A549 (cell line): Measurements from ENCODE around the gene APBB3. TPM values are rescaled to one million over a fixed set of nuclear protein-coding genes. Genes with fewer than 3 reads are reported as not detected.

Experiments used
- ATAC-seq, 2 experiments: fragments of 200-7000 bp in 1 of 2; fragments of >200 bp in 1 of 2; cut with Nextera tagmentation in 1 of 2; cut with Tn5 transposase in 1 of 2; 3 replicates each; pipeline versions ENCODE4 v1.8.0 to v1.9.1; 2018 to 2020; ENCODE audit warnings: mild to moderate bottlenecking in 1 of 2, moderate library complexity in 1 of 2
- CTCF ChIA-PET: fragments of 300-600 bp; sonication (Branson Sonifier 250); formaldehyde crosslinking; extraction: SDS; loops from one replicate; lab custom pipeline; 2021; ENCODE audit warnings: antibody characterized with exemption, inconsistent platforms; lab: Yijun Ruan, JAX
- POLR2A ChIA-PET: fragments of 350-600 bp; formaldehyde crosslinking; extraction: SDS; loops from one replicate; lab custom pipeline; 2021; ENCODE audit warnings: antibody characterized with exemption, inconsistent platforms; lab: Yijun Ruan, JAX
- DNase-seq, 2 experiments: peaks; one replicate each; pipeline versions ENCODE4 v3.0.0 to v3.0.0-alpha.2; 2011 to 2016; ENCODE audit warnings: low read depth in 1 of 2, low spot score in 1 of 2
- FAIRE-seq: peaks from 2 replicates; lab custom pipeline; 2011; peaks lifted over from hg19 to GRCh38; lab: Jason Lieb, UNC
- H3K27ac ChIP-seq, 2 experiments: fragments of >200 bp; sonication (Bioruptor Twin); formaldehyde crosslinking; 3 replicates each; pipeline ENCODE4 v1.5.1; 2016 to 2017
- H3K4me1 ChIP-seq: fragments of >200 bp; sonication (Bioruptor Twin); formaldehyde crosslinking; 3 replicates; pipeline ENCODE4 v1.6.1; 2016
- H3K4me2 ChIP-seq: fragments of >200 bp; sonication (Bioruptor Twin); formaldehyde crosslinking; 3 replicates; pipeline ENCODE4 v1.6.1; 2016
- H3K4me3 ChIP-seq: fragments of >200 bp; sonication (Bioruptor Twin); formaldehyde crosslinking; 3 replicates; pipeline ENCODE4 v1.5.1; 2016
- H3K9me3 ChIP-seq: fragments of >200 bp; sonication (Bioruptor Twin); formaldehyde crosslinking; 3 replicates; pipeline ENCODE4 v1.6.1; 2016
- CEBPB ChIP-seq, 2 experiments: fragments of >200 bp in 1 of 2; sonication (Bioruptor Twin) in 1 of 2; formaldehyde crosslinking in 1 of 2; IDR thresholded peaks; 2 replicates each; pipeline ENCODE4 v1.6.1; 2012 to 2016
- CHD2 ChIP-seq: fragments of 150-350 bp; IDR thresholded peaks from 2 replicates; pipeline ENCODE4 v1.6.1; 2014; ENCODE audit warnings: low read length; ENCODE audit not compliant: partially characterized antibody
- CHD4 ChIP-seq: fragments of 200-600 bp; sonication (generic); IDR thresholded peaks from 2 replicates; pipeline ENCODE4 v1.6.1; 2016; ENCODE audit warnings: antibody characterized with exemption, mild to moderate bottlenecking, borderline replicate concordance
- ESRRA ChIP-seq: fragments of 150-350 bp; IDR thresholded peaks from 2 replicates; pipeline ENCODE4 v1.6.1; 2014; ENCODE audit warnings: mild to moderate bottlenecking, low read length, borderline replicate concordance
- FOSL2 ChIP-seq, 2 experiments: fragments of 450-650 bp in 1 of 2; fragments of >200 bp in 1 of 2; sonication (Bioruptor Twin) in 1 of 2; formaldehyde crosslinking; IDR thresholded peaks; 2 replicates each; pipeline versions ENCODE4 v1.5.0 to v1.6.1; 2016 to 2020; ENCODE audit warnings: mild to moderate bottlenecking in 1 of 2, moderate library complexity in 1 of 2
- HDAC2 ChIP-seq: fragments of 200-600 bp; sonication (generic); IDR thresholded peaks from 2 replicates; pipeline ENCODE4 v1.6.1; 2016
- HEYL ChIP-seq: fragments of 250-450 bp; sonication (Bioruptor Pico); IDR thresholded peaks from 2 replicates; pipeline ENCODE4 v1.8.0; 2021; ENCODE audit warnings: mild to moderate bottlenecking, moderate library complexity
- JUN ChIP-seq, 2 experiments: fragments of >200 bp; sonication (Bioruptor Twin); formaldehyde crosslinking; IDR thresholded peaks; 2 replicates in 1 of 2; 3 replicates in 1 of 2; pipeline ENCODE4 v1.6.1; 2016 to 2017
- MAFK ChIP-seq: fragments of 450-650 bp; IDR thresholded peaks from 2 replicates; pipeline ENCODE4 v1.6.1; 2014; ENCODE audit not compliant: partially characterized antibody
- MAZ ChIP-seq: fragments of 150-350 bp; IDR thresholded peaks from 2 replicates; pipeline ENCODE4 v1.6.1; 2014; ENCODE audit warnings: antibody characterized with exemption, low read depth, low read length, borderline replicate concordance
- NPAS2 ChIP-seq: fragments of 250-450 bp; sonication (Bioruptor Pico); IDR thresholded peaks from 2 replicates; pipeline ENCODE4 v1.8.0; 2022; ENCODE audit warnings: mild to moderate bottlenecking, moderate library complexity, borderline replicate concordance
- NR3C1 ChIP-seq: fragments of >200 bp; sonication (Bioruptor Twin); formaldehyde crosslinking; IDR thresholded peaks from 3 replicates; pipeline ENCODE4 v1.6.1; 2017
- POLR2A ChIP-seq: IDR thresholded peaks from 2 replicates; pipeline ENCODE4 v1.6.1; 2012; ENCODE audit warnings: mild to moderate bottlenecking, low read length
- RAD21 ChIP-seq, 2 experiments: fragments of >200 bp in 1 of 2; sonication (Bioruptor Twin) in 1 of 2; formaldehyde crosslinking in 1 of 2; IDR thresholded peaks in 1 of 2; conservative IDR thresholded peaks in 1 of 2; 2 replicates in 1 of 2; 3 replicates in 1 of 2; pipeline ENCODE4 v1.6.1; 2012 to 2018; ENCODE audit warnings: inconsistent platforms in 1 of 2
- RFX5 ChIP-seq: fragments of 450-650 bp; IDR thresholded peaks from 2 replicates; pipeline ENCODE4 v1.7.1; 2014; ENCODE audit warnings: antibody characterized with exemption, mild to moderate bottlenecking, moderate library complexity
- SMC3 ChIP-seq: fragments of >200 bp; sonication (Bioruptor Twin); formaldehyde crosslinking; IDR thresholded peaks from 3 replicates; pipeline ENCODE4 v1.6.1; 2018; ENCODE audit warnings: inconsistent platforms
- TFCP2L1 ChIP-seq: fragments of 250-450 bp; sonication (Bioruptor Pico); IDR thresholded peaks from 2 replicates; pipeline ENCODE4 v1.5.0; 2021; ENCODE audit warnings: mild to moderate bottlenecking
- ZFP36 ChIP-seq: fragments of 450-650 bp; IDR thresholded peaks from 2 replicates; pipeline ENCODE4 v1.6.1; 2014; ENCODE audit warnings: borderline replicate concordance; ENCODE audit not compliant: partially characterized antibody
- ZNF302 ChIP-seq: fragments of 250-450 bp; sonication (Bioruptor Pico); IDR thresholded peaks from 2 replicates; pipeline ENCODE4 v1.9.0; 2021; ENCODE audit warnings: inconsistent platforms, mild to moderate bottlenecking, moderate library complexity
- WGBS: methylation state at CpG from one replicate; pipeline ENCODE4 v1.1.6; 2017; ENCODE audit errors: missing lambda C conversion rate; 5-methylcytosine and 5-hydroxymethylcytosine counted together
- polyA plus RNA-seq, 4 experiments: library from polyadenylated mRNA; depleted of rRNA in 3 of 4; stranded (reverse); fragments of >200 nt; fragmentation: RNase III in 1 of 4; extraction: RNeasy Plus Mini Kit Qiagen cat#74134 plus additional on column Dnase treatment in 1 of 4; gene quantifications; 2 replicates in 3 of 4; 3 replicates in 1 of 4; pipeline ENCODE4 v1.2.3, GENCODE V29; 2011 to 2017
- TF ChIP-seq, protein P1 (sequence below): fragments of 150-350 bp; IDR thresholded peaks from 2 replicates; pipeline ENCODE4 v1.6.1; 2014; ENCODE audit warnings: low read depth, mild to moderate bottlenecking, low read length
- TF ChIP-seq, protein P2 (sequence below): fragments of >200 bp; sonication (Bioruptor Twin); formaldehyde crosslinking; IDR thresholded peaks from 3 replicates; pipeline ENCODE4 v1.5.1; 2016
- TF ChIP-seq, protein P3 (sequence below): fragments of 250-450 bp; sonication (Bioruptor Pico); IDR thresholded peaks from 2 replicates; pipeline ENCODE4 v1.5.0; 2020; ENCODE audit warnings: low read depth, mild to moderate bottlenecking, moderate library complexity
- TF ChIP-seq, protein P4 (sequence below): fragments of 200-600 bp; sonication (generic); IDR thresholded peaks from 2 replicates; pipeline ENCODE4 v1.6.1; 2016; ENCODE audit warnings: antibody characterized with exemption, mild to moderate bottlenecking, moderate library complexity
- TF ChIP-seq, protein P5 (sequence below): fragments of >200 bp; sonication (Bioruptor Twin); formaldehyde crosslinking; IDR thresholded peaks from 2 replicates; pipeline ENCODE4 v1.6.1; 2016
- TF ChIP-seq, protein P6 (sequence below): fragments of 250-450 bp; sonication (Bioruptor Pico); IDR thresholded peaks from 2 replicates; pipeline ENCODE4 v1.5.0; 2021; ENCODE audit warnings: mild to moderate bottlenecking, moderate library complexity, borderline replicate concordance

APBB3 gene
- polyA plus RNA-seq, 2 of the 4 experiments (the other 2 are of a cell fraction): 9.4 to 11.7 TPM

DNA sequence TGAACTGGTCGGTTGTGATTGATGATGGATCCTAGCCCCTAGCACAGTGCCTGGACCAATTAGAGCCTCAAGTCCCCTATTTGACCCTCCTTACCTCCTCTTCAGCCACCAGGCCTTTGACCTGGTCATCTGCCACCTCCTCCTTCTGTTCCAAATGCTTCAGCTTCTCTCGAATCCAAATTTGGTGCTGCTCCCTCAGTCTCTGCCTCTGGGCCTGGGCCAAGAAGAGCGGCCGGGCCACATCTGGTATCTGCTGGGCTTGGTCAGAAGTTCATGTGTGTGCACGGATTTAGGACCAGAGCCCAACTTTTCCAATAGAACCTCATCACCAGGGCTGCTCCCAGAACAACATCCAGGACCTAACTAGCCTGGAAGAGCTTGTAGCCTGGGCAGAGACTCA, 6.7 kb upstream of the APBB3 start:
- FAIRE-seq (no peak), ATAC-seq (no peak), DNase-seq (no peak)
- H3K4me3 ChIP-seq: no peak overlapping the region
- no peak overlapping the region for H3K4me2 ChIP-seq
- no peak overlapping the region for H3K27ac ChIP-seq
- TF ChIP-seq ESRRA (no peak), ZFP36 (no peak), CHD2 (no peak), NR3C1 (no peak), RFX5 (no peak), SMC3 (no peak), MAZ (no peak), POLR2A (no peak), ZNF302 (CRISPR knock-in tag) (no peak)
- TF ChIP-seq, protein P1, sequence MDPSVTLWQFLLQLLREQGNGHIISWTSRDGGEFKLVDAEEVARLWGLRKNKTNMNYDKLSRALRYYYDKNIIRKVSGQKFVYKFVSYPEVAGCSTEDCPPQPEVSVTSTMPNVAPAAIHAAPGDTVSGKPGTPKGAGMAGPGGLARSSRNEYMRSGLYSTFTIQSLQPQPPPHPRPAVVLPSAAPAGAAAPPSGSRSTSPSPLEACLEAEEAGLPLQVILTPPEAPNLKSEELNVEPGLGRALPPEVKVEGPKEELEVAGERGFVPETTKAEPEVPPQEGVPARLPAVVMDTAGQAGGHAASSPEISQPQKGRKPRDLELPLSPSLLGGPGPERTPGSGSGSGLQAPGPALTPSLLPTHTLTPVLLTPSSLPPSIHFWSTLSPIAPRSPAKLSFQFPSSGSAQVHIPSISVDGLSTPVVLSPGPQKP: no peak
- TF ChIP-seq, all 56 proteins: peak for 0
- ChIA-PET CTCF (interaction anchor here (0.6 to 2.7 kb wide), 3 partner anchors 64 to 324 kb away, joined by 3 to 8 read pairs (median 7); partner anchors contain the start of gene TMCO6), POLR2A (interaction anchor here (1.2 kb wide), 1 partner anchor 14 kb away, joined by 3 read pairs; the partner anchor contains the start of gene SRA1)
- H3K4me1 ChIP-seq: peaks cover 3% of the 10 kb centered on the region; the same call in 2 of the 3 replicates
- 86% methylated on average over 5 of the region's 5 CpGs for WGBS
- no peaks in the 10 kb centered on the region for H3K9me3 ChIP-seq

DNA sequence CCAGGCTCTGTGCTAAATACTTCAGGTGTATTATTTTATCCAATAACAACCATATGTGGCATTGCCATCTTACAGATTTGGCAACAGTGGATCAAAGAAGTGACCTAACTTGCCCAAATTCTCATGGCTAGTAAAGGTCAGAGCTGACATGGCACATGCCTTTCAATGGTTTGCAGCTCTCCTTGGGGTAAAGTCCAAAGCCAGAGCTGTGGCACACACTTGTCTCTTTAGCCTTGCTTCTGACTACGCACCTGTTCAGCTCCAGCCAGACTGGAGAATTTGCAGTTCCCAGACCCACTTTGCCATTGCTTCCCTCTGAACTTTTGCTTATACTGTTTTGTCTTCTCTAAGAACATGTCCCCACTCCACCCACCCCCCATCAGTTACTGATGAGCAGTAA, 6.1 kb upstream of the APBB3 start:
- DNase-seq: no peak
- H3K4me2 ChIP-seq: no peak overlapping the region
- FAIRE-seq: no peak
- ChIA-PET POLR2A (interaction anchor here (1.0 to 1.2 kb wide), 2 partner anchors 13 to 77 kb away, joined by 3 to 5 read pairs; partner anchors contain the start of genes IK, NDUFA2 and SRA1), CTCF (interaction anchor here (0.6 to 2.7 kb wide), 5 partner anchors 8 to 324 kb away, joined by 3 to 8 read pairs (median 5); partner anchors contain the start of genes EIF4EBP3 and TMCO6)
- H3K4me1 ChIP-seq: peaks cover 9% of the 10 kb centered on the region
- TF ChIP-seq CHD4: no peak
- TF ChIP-seq, protein P2, sequence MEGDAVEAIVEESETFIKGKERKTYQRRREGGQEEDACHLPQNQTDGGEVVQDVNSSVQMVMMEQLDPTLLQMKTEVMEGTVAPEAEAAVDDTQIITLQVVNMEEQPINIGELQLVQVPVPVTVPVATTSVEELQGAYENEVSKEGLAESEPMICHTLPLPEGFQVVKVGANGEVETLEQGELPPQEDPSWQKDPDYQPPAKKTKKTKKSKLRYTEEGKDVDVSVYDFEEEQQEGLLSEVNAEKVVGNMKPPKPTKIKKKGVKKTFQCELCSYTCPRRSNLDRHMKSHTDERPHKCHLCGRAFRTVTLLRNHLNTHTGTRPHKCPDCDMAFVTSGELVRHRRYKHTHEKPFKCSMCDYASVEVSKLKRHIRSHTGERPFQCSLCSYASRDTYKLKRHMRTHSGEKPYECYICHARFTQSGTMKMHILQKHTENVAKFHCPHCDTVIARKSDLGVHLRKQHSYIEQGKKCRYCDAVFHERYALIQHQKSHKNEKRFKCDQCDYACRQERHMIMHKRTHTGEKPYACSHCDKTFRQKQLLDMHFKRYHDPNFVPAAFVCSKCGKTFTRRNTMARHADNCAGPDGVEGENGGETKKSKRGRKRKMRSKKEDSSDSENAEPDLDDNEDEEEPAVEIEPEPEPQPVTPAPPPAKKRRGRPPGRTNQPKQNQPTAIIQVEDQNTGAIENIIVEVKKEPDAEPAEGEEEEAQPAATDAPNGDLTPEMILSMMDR: no peak
- TF ChIP-seq, protein P3, sequence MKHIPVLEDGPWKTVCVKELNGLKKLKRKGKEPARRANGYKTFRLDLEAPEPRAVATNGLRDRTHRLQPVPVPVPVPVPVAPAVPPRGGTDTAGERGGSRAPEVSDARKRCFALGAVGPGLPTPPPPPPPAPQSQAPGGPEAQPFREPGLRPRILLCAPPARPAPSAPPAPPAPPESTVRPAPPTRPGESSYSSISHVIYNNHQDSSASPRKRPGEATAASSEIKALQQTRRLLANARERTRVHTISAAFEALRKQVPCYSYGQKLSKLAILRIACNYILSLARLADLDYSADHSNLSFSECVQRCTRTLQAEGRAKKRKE (CRISPR knock-in tag): no peak
- no peak for TF ChIP-seq HDAC2
- no peak for TF ChIP-seq FOSL2 (IDR thresholded peaks at IDR 0.05)
- TF ChIP-seq FOSL2 (CRISPR knock-in tag; IDR thresholded peaks at IDR 0.05): no peak
- TF ChIP-seq RAD21 (conservative IDR thresholded peaks at IDR 0.05 in 1 of 2, IDR thresholded peaks at IDR 0.05 in 1 of 2): no peak
- TF ChIP-seq CEBPB (IDR thresholded peaks at IDR 0.05): no peak
- no peak for TF ChIP-seq MAZ
- TF ChIP-seq, protein P4, sequence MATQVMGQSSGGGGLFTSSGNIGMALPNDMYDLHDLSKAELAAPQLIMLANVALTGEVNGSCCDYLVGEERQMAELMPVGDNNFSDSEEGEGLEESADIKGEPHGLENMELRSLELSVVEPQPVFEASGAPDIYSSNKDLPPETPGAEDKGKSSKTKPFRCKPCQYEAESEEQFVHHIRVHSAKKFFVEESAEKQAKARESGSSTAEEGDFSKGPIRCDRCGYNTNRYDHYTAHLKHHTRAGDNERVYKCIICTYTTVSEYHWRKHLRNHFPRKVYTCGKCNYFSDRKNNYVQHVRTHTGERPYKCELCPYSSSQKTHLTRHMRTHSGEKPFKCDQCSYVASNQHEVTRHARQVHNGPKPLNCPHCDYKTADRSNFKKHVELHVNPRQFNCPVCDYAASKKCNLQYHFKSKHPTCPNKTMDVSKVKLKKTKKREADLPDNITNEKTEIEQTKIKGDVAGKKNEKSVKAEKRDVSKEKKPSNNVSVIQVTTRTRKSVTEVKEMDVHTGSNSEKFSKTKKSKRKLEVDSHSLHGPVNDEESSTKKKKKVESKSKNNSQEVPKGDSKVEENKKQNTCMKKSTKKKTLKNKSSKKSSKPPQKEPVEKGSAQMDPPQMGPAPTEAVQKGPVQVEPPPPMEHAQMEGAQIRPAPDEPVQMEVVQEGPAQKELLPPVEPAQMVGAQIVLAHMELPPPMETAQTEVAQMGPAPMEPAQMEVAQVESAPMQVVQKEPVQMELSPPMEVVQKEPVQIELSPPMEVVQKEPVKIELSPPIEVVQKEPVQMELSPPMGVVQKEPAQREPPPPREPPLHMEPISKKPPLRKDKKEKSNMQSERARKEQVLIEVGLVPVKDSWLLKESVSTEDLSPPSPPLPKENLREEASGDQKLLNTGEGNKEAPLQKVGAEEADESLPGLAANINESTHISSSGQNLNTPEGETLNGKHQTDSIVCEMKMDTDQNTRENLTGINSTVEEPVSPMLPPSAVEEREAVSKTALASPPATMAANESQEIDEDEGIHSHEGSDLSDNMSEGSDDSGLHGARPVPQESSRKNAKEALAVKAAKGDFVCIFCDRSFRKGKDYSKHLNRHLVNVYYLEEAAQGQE: no peak
- no peak for TF ChIP-seq SMC3
- TF ChIP-seq, protein P5, sequence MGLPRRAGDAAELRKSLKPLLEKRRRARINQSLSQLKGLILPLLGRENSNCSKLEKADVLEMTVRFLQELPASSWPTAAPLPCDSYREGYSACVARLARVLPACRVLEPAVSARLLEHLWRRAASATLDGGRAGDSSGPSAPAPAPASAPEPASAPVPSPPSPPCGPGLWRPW: no peak
- TF ChIP-seq, protein P6, sequence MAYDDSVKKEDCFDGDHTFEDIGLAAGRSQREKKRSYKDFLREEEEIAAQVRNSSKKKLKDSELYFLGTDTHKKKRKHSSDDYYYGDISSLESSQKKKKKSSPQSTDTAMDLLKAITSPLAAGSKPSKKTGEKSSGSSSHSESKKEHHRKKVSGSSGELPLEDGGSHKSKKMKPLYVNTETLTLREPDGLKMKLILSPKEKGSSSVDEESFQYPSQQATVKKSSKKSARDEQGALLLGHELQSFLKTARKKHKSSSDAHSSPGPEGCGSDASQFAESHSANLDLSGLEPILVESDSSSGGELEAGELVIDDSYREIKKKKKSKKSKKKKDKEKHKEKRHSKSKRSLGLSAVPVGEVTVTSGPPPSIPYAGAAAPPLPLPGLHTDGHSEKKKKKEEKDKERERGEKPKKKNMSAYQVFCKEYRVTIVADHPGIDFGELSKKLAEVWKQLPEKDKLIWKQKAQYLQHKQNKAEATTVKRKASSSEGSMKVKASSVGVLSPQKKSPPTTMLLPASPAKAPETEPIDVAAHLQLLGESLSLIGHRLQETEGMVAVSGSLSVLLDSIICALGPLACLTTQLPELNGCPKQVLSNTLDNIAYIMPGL (CRISPR knock-in tag): no peak
- TF ChIP-seq POLR2A: no peak
- TF ChIP-seq NPAS2 (CRISPR knock-in tag): no peak
- TF ChIP-seq HEYL (CRISPR knock-in tag): no peak
- no peak for TF ChIP-seq MAFK
- no peak for TF ChIP-seq TFCP2L1
- no peak for TF ChIP-seq JUN (IDR thresholded peaks at IDR 0.05)
- H3K4me3 ChIP-seq: no peak overlapping the region
- no peaks in the 10 kb centered on the region for H3K9me3 ChIP-seq
- H3K27ac ChIP-seq: no peak overlapping the region
- no peak for ATAC-seq
- 95% methylated on average over 1 of the region's 1 CpG for WGBS
